ENCODE data around the gene CBX7.

The CBX7 gene

DNA sequence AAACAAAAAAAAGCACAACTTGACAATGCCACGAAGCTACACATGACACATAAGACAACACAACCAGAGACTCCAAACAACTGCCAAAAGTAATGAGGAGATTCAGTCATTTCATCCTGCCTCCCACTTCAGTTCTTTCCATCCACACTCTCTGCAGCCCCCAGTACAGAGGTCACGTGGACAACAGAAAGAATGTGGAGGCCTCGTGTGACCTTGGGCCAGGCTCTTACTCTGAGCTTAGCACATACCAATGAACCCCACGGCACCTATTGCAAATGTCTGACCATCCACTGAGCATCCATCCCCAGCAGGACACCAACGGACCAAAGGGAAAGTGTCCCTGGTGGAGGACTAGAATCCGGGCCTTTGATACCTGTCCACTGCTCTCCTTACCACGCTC is 12.5 kb downstream of the CBX7 start:
- DNase-seq (ENCODE audit: low read depth, low spot score) = no peak
- Histone ChIP-seq H3K9me3 (ENCODE audit: insufficient read depth, low read length) (no peaks in the 10 kb centered on the region), H3K27me3 (ENCODE audit: insufficient read depth, insufficient read length) (peaks cover 5% of the 10 kb centered on the region), H3K4me1 (ENCODE audit: insufficient read depth, insufficient read length) (peaks cover 9% of the 10 kb centered on the region), H3K36me3 (ENCODE audit: insufficient read depth, insufficient read length, low read length) (no peaks in the 10 kb centered on the region), H3K4me3 (ENCODE audit: insufficient read length, low read depth) (no peak overlapping the region), H3K9ac (ENCODE audit: insufficient read length, low read depth) (no peak overlapping the region)
- TF ChIP-seq YY1 (IDR thresholded peaks at IDR 0.05; ENCODE audit: insufficient read depth, insufficient read length) (no peak), ZNF274 (IDR thresholded peaks at IDR 0.05; ENCODE audit: low read depth, low read length) (no peak), SUZ12 (IDR thresholded peaks at IDR 0.05; ENCODE audit: extremely low read depth, insufficient read depth, insufficient read length) (no peak)

- Histone ChIP-seq H3K27me3 (ENCODE audit: insufficient read depth, insufficient read length) (no peaks in the 10 kb centered on the region), H3K9me3 (ENCODE audit: insufficient read depth, low read length) (no peaks in the 10 kb centered on the region), H3K4me1 (ENCODE audit: insufficient read depth, insufficient read length) (peaks cover 4% of the 10 kb centered on the region), H3K36me3 (ENCODE audit: insufficient read depth, insufficient read length, low read length) (no peaks in the 10 kb centered on the region), H3K4me3 (ENCODE audit: insufficient read length, low read depth) (no peak overlapping the region), H3K9ac (ENCODE audit: insufficient read length, low read depth) (no peak overlapping the region)
- DNase-seq (ENCODE audit: low read depth, low spot score) = no peak
- TF ChIP-seq SUZ12 (IDR thresholded peaks at IDR 0.05; ENCODE audit: extremely low read depth, insufficient read depth, insufficient read length) (no peak), YY1 (IDR thresholded peaks at IDR 0.05; ENCODE audit: insufficient read depth, insufficient read length) (no peak), ZNF274 (IDR thresholded peaks at IDR 0.05; ENCODE audit: low read depth, low read length) (no peak)
Measured at GRCh38 chr22:39138357-39138997, 14.0 kb downstream of the CBX7 start.

DNA sequence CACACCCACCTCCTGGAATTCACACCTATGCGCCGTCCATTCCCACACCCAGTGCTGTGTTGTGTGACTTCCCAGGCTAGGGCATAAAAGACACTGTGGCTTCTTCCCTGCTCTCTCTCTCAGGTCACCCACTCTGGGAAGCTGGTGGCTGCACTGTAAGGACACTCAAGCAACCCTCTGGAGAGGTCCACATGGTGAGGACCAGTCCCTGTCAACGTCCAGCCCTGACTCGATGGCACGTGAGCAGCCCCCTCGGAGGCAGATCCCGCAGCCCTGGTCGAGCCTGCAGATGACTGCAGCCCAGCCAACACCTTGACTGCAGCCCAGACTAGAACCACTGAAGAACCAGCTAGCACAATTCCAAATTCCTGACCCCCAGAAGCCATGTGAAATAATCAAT is 16.2 kb downstream of the CBX7 start:
- Histone ChIP-seq H3K4me1 (ENCODE audit: insufficient read depth, insufficient read length) (peaks cover 6% of the 10 kb centered on the region), H3K4me3 (ENCODE audit: insufficient read length, low read depth) (no peak overlapping the region), H3K36me3 (ENCODE audit: insufficient read depth, insufficient read length, low read length) (no peaks in the 10 kb centered on the region), H3K9ac (ENCODE audit: insufficient read length, low read depth) (no peak overlapping the region), H3K9me3 (ENCODE audit: insufficient read depth, low read length) (no peaks in the 10 kb centered on the region), H3K27me3 (ENCODE audit: insufficient read depth, insufficient read length) (no peaks in the 10 kb centered on the region)
- TF ChIP-seq SUZ12 (IDR thresholded peaks at IDR 0.05; ENCODE audit: extremely low read depth, insufficient read depth, insufficient read length) (no peak), YY1 (IDR thresholded peaks at IDR 0.05; ENCODE audit: insufficient read depth, insufficient read length) (no peak), ZNF274 (IDR thresholded peaks at IDR 0.05; ENCODE audit: low read depth, low read length) (no peak)
- no peak for DNase-seq (ENCODE audit: low read depth, low spot score)

GRCh38 chr22:39135092-39135896 is 17.2 kb downstream of the CBX7 start:
- TF ChIP-seq ZNF274 (IDR thresholded peaks at IDR 0.05; ENCODE audit: low read depth, low read length) = no peak
- TF ChIP-seq YY1 (IDR thresholded peaks at IDR 0.05; ENCODE audit: insufficient read depth, insufficient read length) = no peak
- no peak for TF ChIP-seq SUZ12 (IDR thresholded peaks at IDR 0.05; ENCODE audit: extremely low read depth, insufficient read depth, insufficient read length)
- H3K27me3 ChIP-seq (ENCODE audit: insufficient read depth, insufficient read length) = no peaks in the 10 kb centered on the region
- DNase-seq (ENCODE audit: low read depth, low spot score) = no peak

GRCh38 chr22:39134366-39135091 is 18.0 kb downstream of the CBX7 start:
- no peaks in the 10 kb centered on the region for H3K9me3 ChIP-seq (ENCODE audit: insufficient read depth, low read length)
- TF ChIP-seq SUZ12 (IDR thresholded peaks at IDR 0.05; ENCODE audit: extremely low read depth, insufficient read depth, insufficient read length) (no peak), YY1 (IDR thresholded peaks at IDR 0.05; ENCODE audit: insufficient read depth, insufficient read length) (no peak), ZNF274 (IDR thresholded peaks at IDR 0.05; ENCODE audit: low read depth, low read length) (no peak)
- DNase-seq (ENCODE audit: low read depth, low spot score) = no peak
- no peak overlapping the region for H3K4me3 ChIP-seq (ENCODE audit: insufficient read length, low read depth)
- H3K36me3 ChIP-seq (ENCODE audit: insufficient read depth, insufficient read length, low read length) = no peaks in the 10 kb centered on the region
- no peaks in the 10 kb centered on the region for H3K27me3 ChIP-seq (ENCODE audit: insufficient read depth, insufficient read length)
- peak overlapping the region; percentile 36 for H3K9ac ChIP-seq (ENCODE audit: insufficient read length, low read depth)
- peaks cover 12% of the 10 kb centered on the region for H3K4me1 ChIP-seq (ENCODE audit: insufficient read depth, insufficient read length)

More at GRCh38 chr22:39135092-39135896, 17.2 kb downstream of the CBX7 start:
- H3K9ac ChIP-seq (ENCODE audit: insufficient read length, low read depth) = peak overlapping the region; percentile 36
- H3K9me3 ChIP-seq (ENCODE audit: insufficient read depth, low read length) = no peaks in the 10 kb centered on the region
- H3K4me3 ChIP-seq (ENCODE audit: insufficient read length, low read depth) = no peak overlapping the region
- no peaks in the 10 kb centered on the region for H3K36me3 ChIP-seq (ENCODE audit: insufficient read depth, insufficient read length, low read length)
- peaks cover 11% of the 10 kb centered on the region for H3K4me1 ChIP-seq (ENCODE audit: insufficient read depth, insufficient read length)

- Histone ChIP-seq H3K36me3 (ENCODE audit: insufficient read depth, insufficient read length, low read length) (no peaks in the 10 kb centered on the region), H3K4me3 (ENCODE audit: insufficient read length, low read depth) (no peak overlapping the region), H3K4me1 (ENCODE audit: insufficient read depth, insufficient read length) (peaks cover 13% of the 10 kb centered on the region), H3K27me3 (ENCODE audit: insufficient read depth, insufficient read length) (no peaks in the 10 kb centered on the region), H3K9ac (ENCODE audit: insufficient read length, low read depth) (no peak overlapping the region), H3K9me3 (ENCODE audit: insufficient read depth, low read length) (no peaks in the 10 kb centered on the region)
- no peak for TF ChIP-seq SUZ12 (IDR thresholded peaks at IDR 0.05; ENCODE audit: extremely low read depth, insufficient read depth, insufficient read length)
- TF ChIP-seq YY1 (IDR thresholded peaks at IDR 0.05; ENCODE audit: insufficient read depth, insufficient read length) = no peak
- TF ChIP-seq ZNF274 (IDR thresholded peaks at IDR 0.05; ENCODE audit: low read depth, low read length) = no peak
- DNase-seq (ENCODE audit: low read depth, low spot score) = no peak
Measured at GRCh38 chr22:39133871-39134270, 18.6 kb downstream of the CBX7 start.
